ENCODE data around the gene NMRAL1.

DNA sequence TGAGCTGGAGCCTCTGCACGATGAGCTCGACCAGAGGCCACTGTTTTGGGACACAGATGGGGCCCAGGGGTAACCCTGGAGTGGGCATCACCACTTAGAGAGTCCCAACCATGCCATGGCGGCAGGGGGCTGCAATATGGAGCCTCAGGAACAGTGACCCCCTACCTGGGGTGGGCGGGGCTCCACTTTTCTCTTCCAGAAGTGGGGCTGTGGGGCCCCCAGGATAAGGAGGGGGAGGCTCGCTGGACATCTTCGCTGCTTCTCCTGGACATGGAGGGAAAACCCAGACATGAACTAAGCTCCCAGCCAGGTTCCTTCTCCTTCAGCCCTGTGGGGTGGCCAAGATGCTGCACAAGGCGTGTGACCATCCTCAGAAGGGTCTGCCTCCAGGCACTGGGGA is 39.5 kb upstream of the NMRAL1 start:
- TF ChIP-seq POLR2A (IDR thresholded peaks at IDR 0.05) (no peak), POLR2AphosphoS5 (IDR thresholded peaks at IDR 0.05) (no peak), EP300 (IDR thresholded peaks at IDR 0.05) (no peak)
- TF ChIP-seq, protein P1, sequence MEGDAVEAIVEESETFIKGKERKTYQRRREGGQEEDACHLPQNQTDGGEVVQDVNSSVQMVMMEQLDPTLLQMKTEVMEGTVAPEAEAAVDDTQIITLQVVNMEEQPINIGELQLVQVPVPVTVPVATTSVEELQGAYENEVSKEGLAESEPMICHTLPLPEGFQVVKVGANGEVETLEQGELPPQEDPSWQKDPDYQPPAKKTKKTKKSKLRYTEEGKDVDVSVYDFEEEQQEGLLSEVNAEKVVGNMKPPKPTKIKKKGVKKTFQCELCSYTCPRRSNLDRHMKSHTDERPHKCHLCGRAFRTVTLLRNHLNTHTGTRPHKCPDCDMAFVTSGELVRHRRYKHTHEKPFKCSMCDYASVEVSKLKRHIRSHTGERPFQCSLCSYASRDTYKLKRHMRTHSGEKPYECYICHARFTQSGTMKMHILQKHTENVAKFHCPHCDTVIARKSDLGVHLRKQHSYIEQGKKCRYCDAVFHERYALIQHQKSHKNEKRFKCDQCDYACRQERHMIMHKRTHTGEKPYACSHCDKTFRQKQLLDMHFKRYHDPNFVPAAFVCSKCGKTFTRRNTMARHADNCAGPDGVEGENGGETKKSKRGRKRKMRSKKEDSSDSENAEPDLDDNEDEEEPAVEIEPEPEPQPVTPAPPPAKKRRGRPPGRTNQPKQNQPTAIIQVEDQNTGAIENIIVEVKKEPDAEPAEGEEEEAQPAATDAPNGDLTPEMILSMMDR (IDR thresholded peaks at IDR 0.05) = no peak

All from upper lobe of left lung (tissue), 4 donors.